NOMO-1 (cell line): ENCODE measurements around the gene HSD17B4.
"Not testable (repeated sequence)": the region's sequence is repeated elsewhere in the genome, so short reads cannot be mapped to it uniquely, and the experiment has no call there.

Source experiments
- DNase-seq, 2 experiments: peaks; one replicate each; lab custom pipeline; 2025; ENCODE audit not compliant: unreplicated experiment in 2 of 2; lab: John Stamatoyannopoulos, UW

Gene HSD17B4, protein sequence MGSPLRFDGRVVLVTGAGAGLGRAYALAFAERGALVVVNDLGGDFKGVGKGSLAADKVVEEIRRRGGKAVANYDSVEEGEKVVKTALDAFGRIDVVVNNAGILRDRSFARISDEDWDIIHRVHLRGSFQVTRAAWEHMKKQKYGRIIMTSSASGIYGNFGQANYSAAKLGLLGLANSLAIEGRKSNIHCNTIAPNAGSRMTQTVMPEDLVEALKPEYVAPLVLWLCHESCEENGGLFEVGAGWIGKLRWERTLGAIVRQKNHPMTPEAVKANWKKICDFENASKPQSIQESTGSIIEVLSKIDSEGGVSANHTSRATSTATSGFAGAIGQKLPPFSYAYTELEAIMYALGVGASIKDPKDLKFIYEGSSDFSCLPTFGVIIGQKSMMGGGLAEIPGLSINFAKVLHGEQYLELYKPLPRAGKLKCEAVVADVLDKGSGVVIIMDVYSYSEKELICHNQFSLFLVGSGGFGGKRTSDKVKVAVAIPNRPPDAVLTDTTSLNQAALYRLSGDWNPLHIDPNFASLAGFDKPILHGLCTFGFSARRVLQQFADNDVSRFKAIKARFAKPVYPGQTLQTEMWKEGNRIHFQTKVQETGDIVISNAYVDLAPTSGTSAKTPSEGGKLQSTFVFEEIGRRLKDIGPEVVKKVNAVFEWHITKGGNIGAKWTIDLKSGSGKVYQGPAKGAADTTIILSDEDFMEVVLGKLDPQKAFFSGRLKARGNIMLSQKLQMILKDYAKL

GRCh38 chr5:119452373-119453039 is at the start of gene HSD17B4:
Gene HSD17B4, plus strand, starts transcription at chr5:119452497. Its CDS starts 79 bp downstream, at chr5:119452576.
- peak; percentile 82 to 89 for DNase-seq

GRCh38 chr5:119402555-119402954 is 49.7 kb upstream of the HSD17B4 start:
- DNase-seq: no peak

GRCh38 chr5:119404033-119404432 is 48.3 kb upstream of the HSD17B4 start:
- DNase-seq: peak in 1 of 2 experiments; percentile 9

DNA sequence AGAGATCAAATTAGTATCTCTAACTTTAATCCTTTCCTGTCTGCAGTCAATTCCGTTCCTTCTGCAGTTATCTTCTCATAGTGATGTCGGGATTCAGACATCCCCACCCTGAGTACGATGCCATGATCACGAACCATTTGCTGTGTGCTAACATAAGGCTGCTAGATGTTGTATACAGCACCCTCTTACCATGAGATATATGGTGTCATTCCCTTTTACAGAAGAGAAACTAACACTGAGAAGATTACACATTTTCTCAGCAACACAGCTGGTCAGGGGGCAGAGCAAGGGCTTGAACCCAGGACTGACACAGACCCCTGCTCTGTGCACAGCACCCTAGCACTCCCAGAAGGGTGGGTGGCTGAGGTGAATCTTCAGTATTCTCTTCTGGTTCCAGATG is 46.9 kb upstream of the HSD17B4 start:
- DNase-seq: peak in 1 of 2 experiments; percentile 10

GRCh38 chr5:119406551-119407110 is 45.7 kb upstream of the HSD17B4 start:
- DNase-seq: no peak

DNA sequence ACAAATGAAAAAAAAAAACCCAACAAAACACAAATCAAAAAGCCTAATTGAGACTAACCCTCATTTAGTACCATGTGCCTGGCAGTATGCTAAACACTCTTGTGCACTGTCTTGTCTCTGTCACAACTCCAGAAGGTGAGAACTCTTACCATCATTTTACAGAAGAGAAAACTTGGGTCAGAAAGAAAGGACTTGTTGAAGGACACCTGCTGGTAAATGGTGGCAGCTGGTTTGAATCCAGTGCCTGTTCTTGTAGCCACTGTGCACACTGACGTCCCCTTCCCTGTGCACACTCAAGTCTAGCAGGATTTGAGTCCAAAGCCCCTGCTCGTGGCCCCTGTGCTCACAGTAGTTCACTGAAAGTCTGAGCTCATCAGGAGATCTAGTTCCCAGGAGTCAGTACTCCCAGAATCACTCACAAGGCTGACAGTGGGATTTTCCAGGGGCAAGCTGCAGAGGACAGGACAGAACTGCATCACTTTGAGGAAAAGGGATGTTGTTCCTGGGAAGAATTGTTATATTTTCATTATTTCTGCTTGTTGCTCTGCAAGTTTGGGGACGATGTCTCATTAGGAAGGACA is 43.0 kb upstream of the HSD17B4 start:
- DNase-seq: no peak

- DNase-seq: no peak
Measured at GRCh38 chr5:119410448-119411159, 41.7 kb upstream of the HSD17B4 start.

- peak in 1 of 2 experiments; percentile 70 for DNase-seq
Measured at GRCh38 chr5:119411361-119412278, 40.7 kb upstream of the HSD17B4 start.

- DNase-seq: no peak
Measured at GRCh38 chr5:119412279-119413227, 39.7 kb upstream of the HSD17B4 start.

DNA sequence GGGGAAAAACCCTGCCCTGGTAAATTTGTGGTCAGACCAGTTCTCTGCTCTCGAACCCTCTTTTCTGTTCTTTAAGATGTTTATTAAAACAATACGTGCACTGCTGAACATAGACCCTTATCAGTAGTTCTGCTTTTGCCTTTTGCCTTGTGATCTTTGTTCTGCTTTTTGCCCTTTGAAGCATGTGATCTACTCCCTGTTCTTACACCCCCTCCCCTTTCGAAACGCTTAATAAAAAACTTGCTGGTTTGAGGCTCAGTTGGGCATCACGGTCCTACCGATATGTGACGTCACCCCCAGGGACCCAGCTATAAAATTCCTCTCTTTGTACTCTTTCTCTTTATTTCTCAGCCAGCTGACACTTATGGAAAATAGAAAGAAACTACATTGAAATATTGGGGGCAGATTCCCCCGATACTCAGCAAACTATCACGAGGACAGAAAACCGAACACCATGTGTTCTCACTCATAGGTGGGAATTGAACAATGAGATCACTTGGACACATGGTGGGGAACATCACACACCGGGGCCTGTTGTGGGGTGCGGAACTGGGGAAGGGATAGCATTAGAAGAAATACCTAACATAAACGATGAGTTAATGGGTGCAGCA is 38.1 kb upstream of the HSD17B4 start:
- peak; percentile 70 to 89 for DNase-seq

DNA sequence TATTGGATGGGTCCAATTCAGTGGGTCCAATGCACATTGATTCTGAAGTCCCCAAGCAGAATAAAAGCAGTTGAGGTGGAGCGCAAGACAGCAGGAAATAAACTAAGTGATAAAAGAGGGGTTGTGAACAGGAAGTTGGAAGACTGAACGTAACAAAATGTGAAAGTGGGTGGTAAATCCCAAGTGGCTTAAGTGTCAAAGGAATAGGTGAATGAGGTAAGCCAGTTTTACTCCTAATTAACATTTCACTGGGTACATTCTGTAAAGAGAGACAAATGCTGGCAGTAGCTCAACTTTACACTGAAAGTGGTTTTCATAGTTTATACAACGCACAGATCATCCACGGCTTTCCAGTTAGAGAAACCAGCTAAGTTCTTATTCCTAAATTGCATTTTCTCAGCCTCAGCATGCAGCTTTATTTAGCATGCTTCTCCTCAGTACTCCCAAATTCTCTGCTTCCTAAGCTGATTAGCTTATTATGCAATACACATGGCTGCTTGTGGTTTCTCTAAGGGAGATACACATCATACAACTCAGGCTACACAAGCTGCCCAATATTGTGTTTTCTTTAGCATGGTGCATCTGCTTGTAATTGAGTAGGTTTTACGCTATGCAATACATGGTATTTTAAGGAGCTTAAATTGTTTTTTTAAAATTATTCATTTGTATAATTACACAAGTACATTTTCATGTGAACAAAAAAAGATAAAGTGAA is 34.2 kb upstream of the HSD17B4 start:
- no peak for DNase-seq

DNA sequence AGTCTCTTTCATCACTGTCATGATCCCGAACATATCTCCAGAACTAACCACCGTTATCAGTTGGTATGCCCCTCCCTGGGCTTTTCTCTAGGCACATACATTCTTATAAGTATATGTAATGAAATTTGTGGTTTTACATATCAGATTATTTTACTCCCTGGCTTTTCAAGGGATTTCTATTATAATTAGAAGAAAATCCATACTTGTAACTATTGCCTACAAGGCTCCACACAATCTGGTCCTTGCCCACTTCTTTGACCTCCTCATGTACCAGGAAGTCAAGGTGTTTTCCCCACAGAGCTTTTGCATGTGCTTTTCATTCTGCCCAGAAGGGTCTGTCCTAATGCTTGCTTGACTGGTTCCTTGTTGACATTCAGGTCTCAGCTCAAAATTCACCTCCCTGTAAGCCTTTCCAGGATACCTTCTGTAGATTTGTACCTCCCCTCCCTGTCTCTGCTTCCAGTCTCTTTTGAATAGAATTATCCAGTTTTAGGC is 33.6 kb upstream of the HSD17B4 start:
- peak in 1 of 2 experiments; percentile 8 for DNase-seq

DNA sequence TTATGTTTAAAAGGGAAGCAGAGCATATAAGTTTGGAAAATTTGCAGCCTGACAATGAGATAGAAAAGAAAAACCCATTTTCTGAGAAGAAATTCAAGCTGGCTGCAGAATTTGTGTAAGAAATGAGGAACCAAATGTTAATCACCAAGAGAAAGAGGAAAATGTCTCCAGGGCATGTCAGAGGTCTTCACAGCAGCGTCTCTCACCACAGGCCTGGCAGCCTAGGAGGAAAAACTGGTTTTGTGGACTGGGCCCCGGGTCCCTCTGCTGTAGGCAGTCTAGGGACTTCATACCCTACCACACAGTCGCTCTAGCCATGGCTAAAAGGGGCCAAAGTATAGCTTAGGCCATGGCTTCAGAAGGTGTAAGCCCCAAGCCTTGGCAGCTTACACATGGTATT is 32.1 kb upstream of the HSD17B4 start:
- peak; percentile 49 to 51 for DNase-seq

DNA sequence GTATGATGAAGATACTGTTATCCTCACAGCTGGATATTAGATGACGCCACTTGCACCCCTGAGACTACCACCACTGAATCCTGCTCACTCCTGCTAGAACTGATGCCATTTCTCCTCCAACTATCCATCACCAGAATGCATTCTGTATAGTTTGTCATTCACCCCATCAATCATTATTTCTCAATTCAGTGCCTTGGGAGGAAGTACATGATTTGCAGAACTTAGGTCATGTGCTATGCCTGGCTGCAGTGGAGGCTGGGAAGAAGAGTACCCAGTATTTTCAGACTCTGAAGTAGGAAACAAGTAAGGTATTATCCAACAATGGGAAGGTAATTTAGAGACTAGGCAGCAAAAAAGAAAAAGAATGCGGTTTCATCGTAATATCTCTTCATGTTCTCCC is 26.2 kb upstream of the HSD17B4 start:
- peak; percentile 64 to 82 for DNase-seq

- DNase-seq: no peak
Measured at GRCh38 chr5:119427060-119427459, 25.2 kb upstream of the HSD17B4 start.

- DNase-seq: peak; percentile 39 to 72
Measured at GRCh38 chr5:119427596-119427995, 24.7 kb upstream of the HSD17B4 start.

DNA sequence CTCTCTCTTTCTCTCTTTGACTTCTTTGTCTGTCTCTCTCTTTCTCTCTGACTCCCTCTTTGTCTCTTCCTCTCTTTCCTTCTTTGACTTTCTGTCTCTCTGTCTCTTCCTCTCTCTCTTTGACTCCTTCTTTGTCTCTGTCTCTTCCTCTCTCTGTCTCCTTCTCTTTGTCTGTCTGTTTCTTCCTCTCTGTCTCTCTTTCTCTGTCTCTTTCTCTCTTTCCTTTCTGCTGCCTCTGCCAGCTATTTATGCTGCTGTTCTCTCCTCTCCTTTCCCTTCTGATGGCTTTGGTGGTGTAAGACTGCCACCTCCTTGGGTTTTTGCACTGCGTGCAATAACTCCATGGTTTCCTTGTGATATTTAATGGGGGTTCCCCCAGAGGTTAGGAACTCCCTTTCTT is 24.1 kb upstream of the HSD17B4 start:
- not testable (repeated sequence) for DNase-seq
